Esophagus squamous epithelium (tissue), 5 donors: ENCODE measurements around the gene UNC93A. TPM values are rescaled to one million over a fixed set of nuclear protein-coding genes. Genes with fewer than 3 reads are reported as not detected.

Experiments used
- DNase-seq: peaks from one replicate; lab custom pipeline; 2025; lab: John Stamatoyannopoulos, UW
- H3K27ac ChIP-seq, 4 donors: fragments of 200-600 bp; sonication (generic); one replicate each; pipeline ENCODE4 v1.5.1; 2016 to 2019; ENCODE audit warnings: mild to moderate bottlenecking in 1 of 4
- H3K27me3 ChIP-seq, 4 donors: fragments of 200-600 bp; sonication (generic); 1 replicate in 3 of 4; 2 replicates in 1 of 4; pipeline versions ENCODE4 v1.5.1 to v1.6.0; 2017 to 2021; ENCODE audit warnings: antibody characterized with exemption in 1 of 4
- H3K36me3 ChIP-seq, 3 donors: fragments of 200-600 bp; sonication (generic); one replicate each; pipeline ENCODE4 v1.5.1; 2016 to 2019
- H3K4me1 ChIP-seq, 3 donors: fragments of 200-600 bp; sonication (generic); one replicate each; pipeline ENCODE4 v1.5.1; 2017 to 2019
- H3K4me3 ChIP-seq, 4 donors: fragments of 200-600 bp; sonication (generic); 1 replicate in 3 of 4; 2 replicates in 1 of 4; pipeline ENCODE4 v1.5.1; 2016 to 2019; ENCODE audit warnings: mild to moderate bottlenecking in 2 of 4, moderate library complexity in 1 of 4
- H3K9me3 ChIP-seq, 3 donors: fragments of 200-600 bp; sonication (generic); one replicate each; pipeline ENCODE4 v1.5.1; 2016 to 2019
- POLR2A ChIP-seq, 4 donors: fragments of 450-650 bp; IDR thresholded peaks; one replicate each; pipeline ENCODE4 v1.6.1; 2017; ENCODE audit warnings: antibody characterized with exemption in 4 of 4, mild to moderate bottlenecking in 4 of 4, moderate library complexity in 3 of 4
- WGBS, 2 donors: methylation state at CpG; one replicate each; pipeline ENCODE4 v1.1.5; 2018; 5-methylcytosine and 5-hydroxymethylcytosine counted together
- intact Hi-C: fragments of 100-400 bp; cut with DNase I; formaldehyde crosslinking; loops from one replicate; pipeline ENCODE4 v1.15.0; 2022
- total RNA-seq, 4 donors: library from RNA; depleted of rRNA; stranded (reverse); fragments of >200 nt; gene quantifications; one replicate each; pipeline ENCODE4 v1.1.0, GENCODE V29; 2016
- TF ChIP-seq, protein P1 (sequence below), 6 experiments: fragments of 450-650 bp in 4 of 6; fragments of 200-600 bp in 2 of 6; sonication (generic) in 2 of 6; IDR thresholded peaks; one replicate each; pipeline ENCODE4 v1.5.1; 2016 to 2019; ENCODE audit warnings: antibody characterized with exemption in 6 of 6, mild to moderate bottlenecking in 4 of 6, moderate library complexity in 4 of 6
- donor health status: DM: yes; HTN: yes; CAD: no.

UNC93A gene
- total RNA-seq, 4 donors from 2014 or later: 0.76 to 5.2 (median 0.93) TPM

DNA sequence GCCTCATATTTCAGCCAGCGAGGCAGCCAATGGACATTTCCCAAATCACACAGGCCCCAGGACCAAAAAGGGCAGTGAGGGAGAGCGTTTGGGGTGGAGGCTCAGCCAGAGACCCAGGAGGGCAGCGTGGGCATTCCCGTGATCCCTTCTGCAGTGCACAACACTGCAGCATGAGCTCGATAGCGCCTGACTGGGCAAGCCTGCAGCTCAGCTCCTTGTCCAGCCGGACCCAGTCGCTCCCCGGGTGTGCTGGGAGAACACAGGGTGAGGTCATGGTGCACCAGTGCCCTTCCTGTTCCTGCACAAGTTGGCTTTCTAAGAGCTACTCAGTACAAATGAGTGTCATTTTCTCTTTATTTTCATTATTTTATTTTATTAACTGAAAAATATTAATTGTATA, 39.6 kb downstream of the UNC93A start:
- H3K27me3 ChIP-seq: peaks cover 0 to 4% (median 0%) of the 10 kb centered on the region in 4 donors
- H3K4me3 ChIP-seq: no peak overlapping the region
- no peak for DNase-seq
- H3K9me3 ChIP-seq: no peaks in the 10 kb centered on the region
- intact Hi-C loops: no loop called here
- H3K4me1 ChIP-seq: no peaks in the 10 kb centered on the region
- TF ChIP-seq POLR2A (IDR thresholded peaks at IDR 0.05): no peak
- TF ChIP-seq, protein P1, sequence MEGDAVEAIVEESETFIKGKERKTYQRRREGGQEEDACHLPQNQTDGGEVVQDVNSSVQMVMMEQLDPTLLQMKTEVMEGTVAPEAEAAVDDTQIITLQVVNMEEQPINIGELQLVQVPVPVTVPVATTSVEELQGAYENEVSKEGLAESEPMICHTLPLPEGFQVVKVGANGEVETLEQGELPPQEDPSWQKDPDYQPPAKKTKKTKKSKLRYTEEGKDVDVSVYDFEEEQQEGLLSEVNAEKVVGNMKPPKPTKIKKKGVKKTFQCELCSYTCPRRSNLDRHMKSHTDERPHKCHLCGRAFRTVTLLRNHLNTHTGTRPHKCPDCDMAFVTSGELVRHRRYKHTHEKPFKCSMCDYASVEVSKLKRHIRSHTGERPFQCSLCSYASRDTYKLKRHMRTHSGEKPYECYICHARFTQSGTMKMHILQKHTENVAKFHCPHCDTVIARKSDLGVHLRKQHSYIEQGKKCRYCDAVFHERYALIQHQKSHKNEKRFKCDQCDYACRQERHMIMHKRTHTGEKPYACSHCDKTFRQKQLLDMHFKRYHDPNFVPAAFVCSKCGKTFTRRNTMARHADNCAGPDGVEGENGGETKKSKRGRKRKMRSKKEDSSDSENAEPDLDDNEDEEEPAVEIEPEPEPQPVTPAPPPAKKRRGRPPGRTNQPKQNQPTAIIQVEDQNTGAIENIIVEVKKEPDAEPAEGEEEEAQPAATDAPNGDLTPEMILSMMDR (IDR thresholded peaks at IDR 0.05): no peak
- no peak overlapping the region for H3K27ac ChIP-seq
- H3K36me3 ChIP-seq: no peaks in the 10 kb centered on the region
- 68 to 82% methylated on average over 9 of the region's 9 CpGs for WGBS, 2 donors

DNA sequence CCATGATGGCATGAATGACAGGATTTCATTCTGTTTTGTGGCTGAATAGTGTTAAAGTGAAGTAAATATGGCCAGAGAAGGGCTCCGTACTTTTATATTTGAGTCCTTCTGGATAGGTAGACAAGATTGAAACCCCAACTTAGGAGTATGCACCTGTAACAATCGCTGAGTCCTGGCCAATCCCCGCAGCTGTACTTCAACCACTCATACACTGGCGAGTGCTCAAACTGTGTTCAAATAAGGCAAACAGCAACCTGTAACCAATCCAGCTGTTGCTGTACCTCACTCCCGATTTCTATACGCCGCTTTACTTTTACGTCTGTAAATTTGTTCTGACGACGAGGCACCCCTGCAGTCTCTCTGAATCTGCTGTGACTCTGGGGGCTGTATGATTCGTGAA, 40.5 kb downstream of the UNC93A start:
- no peak for DNase-seq
- Histone ChIP-seq H3K36me3 (no peaks in the 10 kb centered on the region), H3K4me3 (no peak overlapping the region), H3K27me3 (peaks cover 0 to 4% (median 0%) of the 10 kb centered on the region in 4 donors), H3K27ac (no peak overlapping the region), H3K4me1 (no peaks in the 10 kb centered on the region), H3K9me3 (no peaks in the 10 kb centered on the region)
- WGBS, 2 donors: 82 to 83% methylated on average over 11 of the region's 11 CpGs
- no peak for TF ChIP-seq POLR2A (IDR thresholded peaks at IDR 0.05)
- TF ChIP-seq, protein P1 (IDR thresholded peaks at IDR 0.05): no peak
- intact Hi-C loops: no loop called here

DNA sequence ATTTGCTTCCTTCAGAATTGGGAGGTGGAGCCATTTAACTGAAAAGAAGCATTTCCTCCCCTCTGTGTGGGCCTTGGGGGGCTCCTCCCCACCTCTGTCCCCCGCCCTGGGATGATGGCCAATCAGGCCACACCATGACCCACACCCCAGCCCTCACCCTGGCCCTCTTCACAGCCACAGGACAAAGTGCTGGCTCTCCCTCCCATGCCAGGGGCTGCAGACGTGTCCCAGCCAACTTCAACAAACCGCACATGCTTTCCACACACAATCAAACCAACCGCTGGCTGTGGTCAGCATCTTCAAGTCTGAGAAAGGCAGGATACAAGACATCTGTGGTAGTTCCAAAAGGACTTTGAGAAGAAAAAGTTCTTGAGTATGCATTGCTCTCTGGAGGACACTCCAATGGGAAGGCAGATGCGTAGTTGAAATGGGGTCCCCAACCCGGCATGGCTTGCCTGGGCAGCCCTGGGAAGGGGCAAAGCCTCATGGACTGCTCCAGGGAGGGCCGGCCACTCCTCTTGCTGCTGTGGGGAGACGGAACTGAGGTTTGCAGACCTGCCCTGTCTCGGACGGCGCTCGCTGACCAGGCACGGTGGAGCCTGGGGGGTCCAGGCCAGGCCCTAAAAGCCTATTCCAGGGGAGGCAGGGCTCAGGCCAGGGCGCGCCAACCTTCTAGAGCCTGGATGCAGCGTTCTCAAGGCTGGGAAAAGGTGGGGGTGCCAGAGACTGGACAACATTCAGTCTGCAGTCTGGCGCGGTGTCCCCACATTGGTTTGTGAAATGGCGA, 45.9 kb downstream of the UNC93A start:
- no peaks in the 10 kb centered on the region for H3K4me1 ChIP-seq
- H3K4me3 ChIP-seq: no peak overlapping the region
- TF ChIP-seq, protein P1 (IDR thresholded peaks at IDR 0.05): no peak
- TF ChIP-seq POLR2A (IDR thresholded peaks at IDR 0.05): no peak
- H3K27ac ChIP-seq: no peak overlapping the region
- H3K36me3 ChIP-seq: no peaks in the 10 kb centered on the region
- DNase-seq: no peak
- 73 to 85% methylated on average over 6 to 9 of the region's 19 CpGs for WGBS, 2 donors
- H3K27me3 ChIP-seq: peaks cover 0 to 11% (median 1%) of the 10 kb centered on the region in 4 donors
- intact Hi-C loops: no loop called here
- no peaks in the 10 kb centered on the region for H3K9me3 ChIP-seq

DNA sequence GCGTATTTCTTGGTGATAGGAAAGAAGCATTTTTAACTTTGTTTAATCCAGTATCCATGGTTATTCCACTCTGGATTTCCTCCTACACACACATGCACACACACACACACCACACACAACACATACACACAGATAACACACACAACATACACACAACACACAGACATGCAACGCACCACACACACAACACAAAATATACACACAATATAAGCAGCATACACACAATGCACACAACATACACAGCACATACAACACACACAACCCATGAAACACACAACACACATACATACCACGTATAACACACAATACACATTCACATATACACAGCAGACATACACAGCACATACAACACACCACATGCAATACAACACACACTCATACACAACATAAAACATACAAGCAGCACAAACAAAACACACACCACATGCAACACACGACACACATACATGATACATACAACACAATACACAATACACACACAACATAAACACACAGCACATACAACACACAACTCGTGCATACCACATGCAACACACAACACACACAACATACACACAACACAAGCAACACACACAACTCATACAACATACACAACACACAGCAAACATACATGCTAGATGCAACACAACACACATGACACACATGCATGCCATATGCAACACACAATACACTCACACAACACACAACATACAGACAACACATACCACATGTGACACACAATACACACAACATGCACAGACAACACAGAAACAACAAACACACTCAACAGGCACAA, 46.7 kb downstream of the UNC93A start:
- Histone ChIP-seq H3K36me3 (no peaks in the 10 kb centered on the region), H3K27me3 (peaks cover 0 to 15% (median 2%) of the 10 kb centered on the region in 4 donors), H3K4me3 (no peak overlapping the region), H3K27ac (no peak overlapping the region), H3K9me3 (no peaks in the 10 kb centered on the region), H3K4me1 (no peaks in the 10 kb centered on the region)
- WGBS, 2 donors: 82 to 89% methylated on average over 4 to 5 of the region's 5 CpGs
- intact Hi-C loops: no loop called here
- no peak for DNase-seq
- TF ChIP-seq, protein P1 (IDR thresholded peaks at IDR 0.05): no peak
- no peak for TF ChIP-seq POLR2A (IDR thresholded peaks at IDR 0.05)
